ENCODE measurements around the gene ERGIC1.

Gene ERGIC1

DNA sequence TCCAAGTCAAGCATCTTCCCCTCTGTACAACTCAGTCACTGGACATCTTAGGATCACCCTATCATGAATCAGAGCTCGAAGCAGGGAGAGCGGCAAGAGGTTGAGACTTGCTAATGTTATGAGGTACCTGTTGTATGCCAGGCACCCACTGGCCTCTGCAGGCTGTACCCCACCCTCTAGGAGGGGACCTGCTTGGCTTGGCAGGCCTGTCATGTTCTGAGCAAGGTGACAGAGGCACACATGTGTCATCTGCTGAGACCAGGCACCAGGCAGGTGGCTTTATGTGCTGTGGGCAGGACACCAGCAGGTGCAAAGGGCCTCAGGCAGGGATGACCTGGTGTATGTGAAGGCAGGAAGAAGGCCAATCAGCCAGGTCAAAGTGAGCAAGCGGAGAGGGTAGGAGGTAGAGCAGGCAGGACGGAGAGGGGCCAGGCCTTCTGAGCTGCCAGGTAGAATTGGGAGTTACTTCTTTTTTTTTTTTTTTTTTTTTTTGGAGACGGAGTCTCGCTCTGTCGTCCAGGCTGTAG, 64.9 kb downstream of the ERGIC1 start:
- TF ChIP-seq, protein P1, sequence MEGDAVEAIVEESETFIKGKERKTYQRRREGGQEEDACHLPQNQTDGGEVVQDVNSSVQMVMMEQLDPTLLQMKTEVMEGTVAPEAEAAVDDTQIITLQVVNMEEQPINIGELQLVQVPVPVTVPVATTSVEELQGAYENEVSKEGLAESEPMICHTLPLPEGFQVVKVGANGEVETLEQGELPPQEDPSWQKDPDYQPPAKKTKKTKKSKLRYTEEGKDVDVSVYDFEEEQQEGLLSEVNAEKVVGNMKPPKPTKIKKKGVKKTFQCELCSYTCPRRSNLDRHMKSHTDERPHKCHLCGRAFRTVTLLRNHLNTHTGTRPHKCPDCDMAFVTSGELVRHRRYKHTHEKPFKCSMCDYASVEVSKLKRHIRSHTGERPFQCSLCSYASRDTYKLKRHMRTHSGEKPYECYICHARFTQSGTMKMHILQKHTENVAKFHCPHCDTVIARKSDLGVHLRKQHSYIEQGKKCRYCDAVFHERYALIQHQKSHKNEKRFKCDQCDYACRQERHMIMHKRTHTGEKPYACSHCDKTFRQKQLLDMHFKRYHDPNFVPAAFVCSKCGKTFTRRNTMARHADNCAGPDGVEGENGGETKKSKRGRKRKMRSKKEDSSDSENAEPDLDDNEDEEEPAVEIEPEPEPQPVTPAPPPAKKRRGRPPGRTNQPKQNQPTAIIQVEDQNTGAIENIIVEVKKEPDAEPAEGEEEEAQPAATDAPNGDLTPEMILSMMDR (IDR thresholded peaks at IDR 0.05), result no peak

DNA sequence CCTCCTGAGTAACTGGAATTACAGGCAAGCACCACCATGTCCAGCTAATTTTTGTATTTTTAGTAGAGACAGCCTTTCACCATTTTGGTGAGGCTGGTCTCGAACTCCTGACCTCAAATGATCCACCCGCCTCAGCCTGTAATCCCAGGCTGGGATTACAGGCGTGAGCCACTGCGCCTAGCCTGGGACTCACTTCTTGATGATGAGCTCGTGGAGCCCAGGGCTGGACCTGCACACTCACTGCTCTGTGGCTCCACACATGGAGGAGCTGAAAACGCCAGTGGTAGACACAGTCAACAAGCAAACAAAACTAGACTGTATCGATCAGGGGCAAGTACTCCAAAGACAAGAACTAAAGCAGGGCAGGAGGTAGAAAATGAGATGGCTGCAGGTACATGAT, 65.4 kb downstream of the ERGIC1 start:
- TF ChIP-seq, protein P1 (IDR thresholded peaks at IDR 0.05), result no peak

- TF ChIP-seq, protein P1 (IDR thresholded peaks at IDR 0.05), result no peak
Measured at GRCh38 chr5:172901012-172901780, 67.1 kb downstream of the ERGIC1 start.

- TF ChIP-seq, protein P1 (IDR thresholded peaks at IDR 0.05), result no peak
Measured at GRCh38 chr5:172901788-172902496, 67.9 kb downstream of the ERGIC1 start.

GRCh38 chr5:172902497-172903472, 68.7 kb downstream of the ERGIC1 start:
- TF ChIP-seq, protein P1 (IDR thresholded peaks at IDR 0.05), result no peak

DNA sequence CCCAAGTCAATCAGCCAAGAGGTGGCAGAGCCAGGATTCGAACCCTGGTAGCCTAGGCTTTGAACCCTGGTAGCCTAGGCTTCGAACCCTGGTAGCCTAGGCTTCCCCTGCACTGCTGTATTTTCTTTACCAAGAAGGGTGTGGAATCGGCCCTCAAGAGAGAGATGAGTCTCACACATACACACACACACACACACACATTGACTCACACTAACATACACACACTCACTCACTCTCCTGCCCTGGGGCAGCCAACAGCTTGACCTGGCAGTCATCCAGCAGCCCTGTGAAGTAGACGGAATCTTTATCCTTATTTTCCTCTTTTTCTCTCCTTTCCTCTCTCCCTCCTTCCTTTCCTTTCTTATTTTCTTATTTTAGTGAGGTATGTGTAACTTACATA, 69.7 kb downstream of the ERGIC1 start:
- TF ChIP-seq, protein P1 (IDR thresholded peaks at IDR 0.05), result no peak

- TF ChIP-seq, protein P1 (IDR thresholded peaks at IDR 0.05), result no peak
Measured at GRCh38 chr5:172904312-172904642, 70.2 kb downstream of the ERGIC1 start.
